ENCODE results near the gene WASL.

WASL gene

GRCh38 chr7:123717689-123718088 is 31.1 kb downstream of the WASL start:
- Histone ChIP-seq H3K36me3 (ENCODE audit: insufficient read depth, low read length) (no peaks in the 10 kb centered on the region), H3K27ac (ENCODE audit: low read depth, low read length) (no peak overlapping the region), H3K4me1 (ENCODE audit: control insufficient read depth, insufficient read depth, low read length, unreplicated experiment) (peaks cover 33% of the 10 kb centered on the region), H3K27me3 (ENCODE audit: insufficient read depth, low read length) (no peaks in the 10 kb centered on the region), H3K4me3 (ENCODE audit: low read depth, low read length) (no peak overlapping the region), H3K79me2 (ENCODE audit: control insufficient read depth, insufficient read depth, low read length, unreplicated experiment) (peaks cover 81% of the 10 kb centered on the region), H2AFZ (ENCODE audit: low read length, unreplicated experiment) (no peak overlapping the region)

- no peaks in the 10 kb centered on the region for H3K36me3 ChIP-seq (ENCODE audit: insufficient read depth, low read length)
- H3K4me3 ChIP-seq (ENCODE audit: low read depth, low read length): no peak overlapping the region
- H3K27me3 ChIP-seq (ENCODE audit: insufficient read depth, low read length): no peaks in the 10 kb centered on the region
- H3K27ac ChIP-seq (ENCODE audit: low read depth, low read length): no peak overlapping the region
- peaks cover 42% of the 10 kb centered on the region for H3K4me1 ChIP-seq (ENCODE audit: control insufficient read depth, insufficient read depth, low read length, unreplicated experiment)
- H3K79me2 ChIP-seq (ENCODE audit: control insufficient read depth, insufficient read depth, low read length, unreplicated experiment): peaks cover 79% of the 10 kb centered on the region
- H2AFZ ChIP-seq (ENCODE audit: low read length, unreplicated experiment): no peak overlapping the region
Observed at GRCh38 chr7:123716877-123717276, 31.9 kb downstream of the WASL start.

GRCh38 chr7:123715799-123716198 is 33.0 kb downstream of the WASL start:
- Histone ChIP-seq H2AFZ (ENCODE audit: low read length, unreplicated experiment) (no peak overlapping the region), H3K79me2 (ENCODE audit: control insufficient read depth, insufficient read depth, low read length, unreplicated experiment) (peaks cover 73% of the 10 kb centered on the region), H3K4me3 (ENCODE audit: low read depth, low read length) (no peak overlapping the region), H3K27me3 (ENCODE audit: insufficient read depth, low read length) (no peaks in the 10 kb centered on the region), H3K27ac (ENCODE audit: low read depth, low read length) (no peak overlapping the region), H3K4me1 (ENCODE audit: control insufficient read depth, insufficient read depth, low read length, unreplicated experiment) (peaks cover 47% of the 10 kb centered on the region), H3K36me3 (ENCODE audit: insufficient read depth, low read length) (no peaks in the 10 kb centered on the region)

- Histone ChIP-seq H3K4me1 (ENCODE audit: control insufficient read depth, insufficient read depth, low read length, unreplicated experiment) (peaks cover 47% of the 10 kb centered on the region), H3K4me3 (ENCODE audit: low read depth, low read length) (no peak overlapping the region), H3K79me2 (ENCODE audit: control insufficient read depth, insufficient read depth, low read length, unreplicated experiment) (peaks cover 71% of the 10 kb centered on the region), H3K27me3 (ENCODE audit: insufficient read depth, low read length) (no peaks in the 10 kb centered on the region), H3K36me3 (ENCODE audit: insufficient read depth, low read length) (no peaks in the 10 kb centered on the region), H2AFZ (ENCODE audit: low read length, unreplicated experiment) (no peak overlapping the region), H3K27ac (ENCODE audit: low read depth, low read length) (no peak overlapping the region)
Observed at GRCh38 chr7:123715198-123715597, 33.6 kb downstream of the WASL start.

GRCh38 chr7:123714296-123715080 is 34.3 kb downstream of the WASL start:
- no peak overlapping the region for H2AFZ ChIP-seq (ENCODE audit: low read length, unreplicated experiment)
- no peak overlapping the region for H3K27ac ChIP-seq (ENCODE audit: low read depth, low read length)
- H3K4me3 ChIP-seq (ENCODE audit: low read depth, low read length): no peak overlapping the region
- H3K36me3 ChIP-seq (ENCODE audit: insufficient read depth, low read length): no peaks in the 10 kb centered on the region
- peaks cover 50% of the 10 kb centered on the region for H3K4me1 ChIP-seq (ENCODE audit: control insufficient read depth, insufficient read depth, low read length, unreplicated experiment)
- H3K27me3 ChIP-seq (ENCODE audit: insufficient read depth, low read length): no peaks in the 10 kb centered on the region
- H3K79me2 ChIP-seq (ENCODE audit: control insufficient read depth, insufficient read depth, low read length, unreplicated experiment): peaks cover 70% of the 10 kb centered on the region

- Histone ChIP-seq H3K4me1 (ENCODE audit: control insufficient read depth, insufficient read depth, low read length, unreplicated experiment) (peaks cover 47% of the 10 kb centered on the region), H3K4me3 (ENCODE audit: low read depth, low read length) (no peak overlapping the region), H3K27me3 (ENCODE audit: insufficient read depth, low read length) (no peaks in the 10 kb centered on the region), H2AFZ (ENCODE audit: low read length, unreplicated experiment) (no peak overlapping the region), H3K79me2 (ENCODE audit: control insufficient read depth, insufficient read depth, low read length, unreplicated experiment) (peaks cover 53% of the 10 kb centered on the region), H3K27ac (ENCODE audit: low read depth, low read length) (no peak overlapping the region), H3K36me3 (ENCODE audit: insufficient read depth, low read length) (peaks cover 10% of the 10 kb centered on the region)
Observed at GRCh38 chr7:123712619-123713018, 36.2 kb downstream of the WASL start.

GRCh38 chr7:123711832-123712293 is 36.9 kb downstream of the WASL start:
- Histone ChIP-seq H3K79me2 (ENCODE audit: control insufficient read depth, insufficient read depth, low read length, unreplicated experiment) (peaks cover 47% of the 10 kb centered on the region), H3K4me3 (ENCODE audit: low read depth, low read length) (no peak overlapping the region), H3K27ac (ENCODE audit: low read depth, low read length) (no peak overlapping the region), H3K36me3 (ENCODE audit: insufficient read depth, low read length) (peaks cover 18% of the 10 kb centered on the region), H3K27me3 (ENCODE audit: insufficient read depth, low read length) (no peaks in the 10 kb centered on the region), H3K4me1 (ENCODE audit: control insufficient read depth, insufficient read depth, low read length, unreplicated experiment) (peaks cover 47% of the 10 kb centered on the region), H2AFZ (ENCODE audit: low read length, unreplicated experiment) (no peak overlapping the region)

GRCh38 chr7:123710683-123711082 is 38.1 kb downstream of the WASL start:
- no peak overlapping the region for H3K27ac ChIP-seq (ENCODE audit: low read depth, low read length)
- H3K4me3 ChIP-seq (ENCODE audit: low read depth, low read length): no peak overlapping the region
- peaks cover 42% of the 10 kb centered on the region for H3K79me2 ChIP-seq (ENCODE audit: control insufficient read depth, insufficient read depth, low read length, unreplicated experiment)
- peaks cover 23% of the 10 kb centered on the region for H3K36me3 ChIP-seq (ENCODE audit: insufficient read depth, low read length)
- H3K4me1 ChIP-seq (ENCODE audit: control insufficient read depth, insufficient read depth, low read length, unreplicated experiment): peaks cover 45% of the 10 kb centered on the region
- no peaks in the 10 kb centered on the region for H3K27me3 ChIP-seq (ENCODE audit: insufficient read depth, low read length)
- H2AFZ ChIP-seq (ENCODE audit: low read length, unreplicated experiment): no peak overlapping the region

- H3K79me2 ChIP-seq (ENCODE audit: control insufficient read depth, insufficient read depth, low read length, unreplicated experiment): peaks cover 33% of the 10 kb centered on the region
- no peak overlapping the region for H3K27ac ChIP-seq (ENCODE audit: low read depth, low read length)
Observed at GRCh38 chr7:123709525-123709924, 39.3 kb downstream of the WASL start.

GRCh38 chr7:123705211-123705901 is 43.4 kb downstream of the WASL start:
- H3K27ac ChIP-seq (ENCODE audit: low read depth, low read length): no peak overlapping the region
- peaks cover 29% of the 10 kb centered on the region for H3K36me3 ChIP-seq (ENCODE audit: insufficient read depth, low read length)
- no peaks in the 10 kb centered on the region for H3K27me3 ChIP-seq (ENCODE audit: insufficient read depth, low read length)
- peaks cover 9% of the 10 kb centered on the region for H3K4me1 ChIP-seq (ENCODE audit: control insufficient read depth, insufficient read depth, low read length, unreplicated experiment)
- peaks cover 7% of the 10 kb centered on the region for H3K79me2 ChIP-seq (ENCODE audit: control insufficient read depth, insufficient read depth, low read length, unreplicated experiment)
- H3K4me3 ChIP-seq (ENCODE audit: low read depth, low read length): no peak overlapping the region
- H2AFZ ChIP-seq (ENCODE audit: low read length, unreplicated experiment): no peak overlapping the region

More at GRCh38 chr7:123709525-123709924, 39.3 kb downstream of the WASL start:
- Histone ChIP-seq H3K4me3 (ENCODE audit: low read depth, low read length) (no peak overlapping the region), H3K36me3 (ENCODE audit: insufficient read depth, low read length) (peaks cover 23% of the 10 kb centered on the region), H3K4me1 (ENCODE audit: control insufficient read depth, insufficient read depth, low read length, unreplicated experiment) (peaks cover 34% of the 10 kb centered on the region), H2AFZ (ENCODE audit: low read length, unreplicated experiment) (no peak overlapping the region), H3K27me3 (ENCODE audit: insufficient read depth, low read length) (no peaks in the 10 kb centered on the region)
